ENCODE results near the gene GLS. TPM values are rescaled to one million over a fixed set of nuclear protein-coding genes. Genes with fewer than 3 reads are reported as not detected.
A peak's percentile ranks its signal among the peaks of the same experiment; 100 is the strongest.

GLS gene
- total and polyA plus RNA-seq, 2 of the 13 experiments (the other 11 are each of a cell fraction or from before 2014, with no cell fraction given) = 78.6 to 183 TPM

DNA sequence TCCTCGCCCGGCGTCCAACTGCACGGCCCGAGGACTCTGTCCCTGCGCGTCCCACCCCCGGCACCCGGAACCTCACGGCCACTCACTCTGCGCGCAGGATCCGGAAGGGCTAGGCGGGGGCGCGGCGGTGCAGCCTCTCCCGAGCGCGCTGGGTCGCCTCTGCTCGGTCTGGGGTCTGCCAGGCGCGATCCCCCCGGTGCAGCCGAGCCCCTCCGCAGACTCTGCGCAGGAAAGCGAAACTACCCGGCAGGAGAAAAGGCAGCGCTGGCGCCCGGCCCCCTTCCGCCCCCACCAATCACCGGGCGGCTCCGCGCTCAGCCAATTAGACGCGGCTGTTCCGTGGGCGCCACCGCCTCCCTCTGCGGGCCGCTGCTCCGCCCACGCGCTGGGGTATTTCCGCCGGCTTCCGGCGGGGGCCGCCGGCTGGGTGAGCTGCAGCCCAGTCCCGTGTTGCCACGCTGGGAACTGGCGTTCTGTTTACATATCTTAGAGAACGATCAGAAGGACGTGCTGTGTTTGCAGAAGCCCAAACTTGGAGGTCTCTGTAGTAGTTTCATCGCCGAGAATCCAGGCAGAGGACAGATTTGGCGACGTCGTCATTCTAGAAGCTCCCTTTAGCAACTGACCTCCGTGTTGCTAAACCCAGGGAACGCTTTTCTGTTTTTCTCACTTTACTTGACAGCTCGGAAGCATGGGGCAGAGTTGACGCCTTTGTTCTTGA is 133.5 kb downstream of the GLS start, which contains the start of gene STAT1 (continued):
- TF ChIP-seq ZNF235 (CRISPR knock-in tag; IDR thresholded peaks at IDR 0.05; ENCODE audit: borderline replicate concordance) (peak; percentile 81; the same call in 1 of the 2 replicates), HOXA5 (CRISPR knock-in tag; IDR thresholded peaks at IDR 0.05) (peak; percentile 94), ZSCAN31 (CRISPR knock-in tag; IDR thresholded peaks at IDR 0.05; ENCODE audit: low read depth) (no peak; the same call in none of the 2 replicates), SMYD3 (CRISPR knock-in tag; IDR thresholded peaks at IDR 0.05) (peak; percentile 82), PHF21A (CRISPR knock-in tag; IDR thresholded peaks at IDR 0.05) (peak; percentile 99), AKAP8 (CRISPR knock-in tag; IDR thresholded peaks at IDR 0.05) (peak; percentile 87; the same call in 1 of the 2 replicates), ATRX (CRISPR knock-in tag; IDR thresholded peaks at IDR 0.05; ENCODE audit: borderline replicate concordance) (peak; percentile 35; the same call in 1 of the 2 replicates), YY1 (IDR thresholded peaks at IDR 0.05; ENCODE audit: insufficient read depth, insufficient replicate concordance, low read depth, low read length) (peak; percentile 85), ZSCAN30 (CRISPR knock-in tag; IDR thresholded peaks at IDR 0.05) (0 out of 2 replicates have a peak, but pooled peaks have one; percentile 82), SALL1 (CRISPR knock-in tag; IDR thresholded peaks at IDR 0.05) (peak; percentile 96)
- TF ChIP-seq, protein P1, sequence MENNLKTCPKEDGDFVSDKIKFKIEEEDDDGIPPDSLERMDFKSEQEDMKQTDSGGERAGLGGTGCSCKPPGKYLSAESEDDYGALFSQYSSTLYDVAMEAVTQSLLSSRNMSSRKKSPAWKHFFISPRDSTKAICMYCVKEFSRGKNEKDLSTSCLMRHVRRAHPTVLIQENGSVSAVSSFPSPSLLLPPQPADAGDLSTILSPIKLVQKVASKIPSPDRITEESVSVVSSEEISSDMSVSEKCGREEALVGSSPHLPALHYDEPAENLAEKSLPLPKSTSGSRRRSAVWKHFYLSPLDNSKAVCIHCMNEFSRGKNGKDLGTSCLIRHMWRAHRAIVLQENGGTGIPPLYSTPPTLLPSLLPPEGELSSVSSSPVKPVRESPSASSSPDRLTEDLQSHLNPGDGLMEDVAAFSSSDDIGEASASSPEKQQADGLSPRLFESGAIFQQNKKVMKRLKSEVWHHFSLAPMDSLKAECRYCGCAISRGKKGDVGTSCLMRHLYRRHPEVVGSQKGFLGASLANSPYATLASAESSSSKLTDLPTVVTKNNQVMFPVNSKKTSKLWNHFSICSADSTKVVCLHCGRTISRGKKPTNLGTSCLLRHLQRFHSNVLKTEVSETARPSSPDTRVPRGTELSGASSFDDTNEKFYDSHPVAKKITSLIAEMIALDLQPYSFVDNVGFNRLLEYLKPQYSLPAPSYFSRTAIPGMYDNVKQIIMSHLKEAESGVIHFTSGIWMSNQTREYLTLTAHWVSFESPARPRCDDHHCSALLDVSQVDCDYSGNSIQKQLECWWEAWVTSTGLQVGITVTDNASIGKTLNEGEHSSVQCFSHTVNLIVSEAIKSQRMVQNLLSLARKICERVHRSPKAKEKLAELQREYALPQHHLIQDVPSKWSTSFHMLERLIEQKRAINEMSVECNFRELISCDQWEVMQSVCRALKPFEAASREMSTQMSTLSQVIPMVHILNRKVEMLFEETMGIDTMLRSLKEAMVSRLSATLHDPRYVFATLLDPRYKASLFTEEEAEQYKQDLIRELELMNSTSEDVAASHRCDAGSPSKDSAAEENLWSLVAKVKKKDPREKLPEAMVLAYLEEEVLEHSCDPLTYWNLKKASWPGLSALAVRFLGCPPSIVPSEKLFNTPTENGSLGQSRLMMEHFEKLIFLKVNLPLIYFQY (CRISPR knock-in tag; IDR thresholded peaks at IDR 0.05; ENCODE audit: borderline replicate concordance) = peak; percentile 87
- TF ChIP-seq, protein P2, sequence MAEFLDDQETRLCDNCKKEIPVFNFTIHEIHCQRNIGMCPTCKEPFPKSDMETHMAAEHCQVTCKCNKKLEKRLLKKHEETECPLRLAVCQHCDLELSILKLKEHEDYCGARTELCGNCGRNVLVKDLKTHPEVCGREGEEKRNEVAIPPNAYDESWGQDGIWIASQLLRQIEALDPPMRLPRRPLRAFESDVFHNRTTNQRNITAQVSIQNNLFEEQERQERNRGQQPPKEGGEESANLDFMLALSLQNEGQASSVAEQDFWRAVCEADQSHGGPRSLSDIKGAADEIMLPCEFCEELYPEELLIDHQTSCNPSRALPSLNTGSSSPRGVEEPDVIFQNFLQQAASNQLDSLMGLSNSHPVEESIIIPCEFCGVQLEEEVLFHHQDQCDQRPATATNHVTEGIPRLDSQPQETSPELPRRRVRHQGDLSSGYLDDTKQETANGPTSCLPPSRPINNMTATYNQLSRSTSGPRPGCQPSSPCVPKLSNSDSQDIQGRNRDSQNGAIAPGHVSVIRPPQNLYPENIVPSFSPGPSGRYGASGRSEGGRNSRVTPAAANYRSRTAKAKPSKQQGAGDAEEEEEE (CRISPR knock-in tag; IDR thresholded peaks at IDR 0.05; ENCODE audit: borderline replicate concordance) = no peak
- TF ChIP-seq, protein P3, sequence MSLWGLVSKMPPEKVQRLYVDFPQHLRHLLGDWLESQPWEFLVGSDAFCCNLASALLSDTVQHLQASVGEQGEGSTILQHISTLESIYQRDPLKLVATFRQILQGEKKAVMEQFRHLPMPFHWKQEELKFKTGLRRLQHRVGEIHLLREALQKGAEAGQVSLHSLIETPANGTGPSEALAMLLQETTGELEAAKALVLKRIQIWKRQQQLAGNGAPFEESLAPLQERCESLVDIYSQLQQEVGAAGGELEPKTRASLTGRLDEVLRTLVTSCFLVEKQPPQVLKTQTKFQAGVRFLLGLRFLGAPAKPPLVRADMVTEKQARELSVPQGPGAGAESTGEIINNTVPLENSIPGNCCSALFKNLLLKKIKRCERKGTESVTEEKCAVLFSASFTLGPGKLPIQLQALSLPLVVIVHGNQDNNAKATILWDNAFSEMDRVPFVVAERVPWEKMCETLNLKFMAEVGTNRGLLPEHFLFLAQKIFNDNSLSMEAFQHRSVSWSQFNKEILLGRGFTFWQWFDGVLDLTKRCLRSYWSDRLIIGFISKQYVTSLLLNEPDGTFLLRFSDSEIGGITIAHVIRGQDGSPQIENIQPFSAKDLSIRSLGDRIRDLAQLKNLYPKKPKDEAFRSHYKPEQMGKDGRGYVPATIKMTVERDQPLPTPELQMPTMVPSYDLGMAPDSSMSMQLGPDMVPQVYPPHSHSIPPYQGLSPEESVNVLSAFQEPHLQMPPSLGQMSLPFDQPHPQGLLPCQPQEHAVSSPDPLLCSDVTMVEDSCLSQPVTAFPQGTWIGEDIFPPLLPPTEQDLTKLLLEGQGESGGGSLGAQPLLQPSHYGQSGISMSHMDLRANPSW (CRISPR knock-in tag; IDR thresholded peaks at IDR 0.05; ENCODE audit: borderline replicate concordance) = peak; percentile 99
- TF ChIP-seq, protein P4, sequence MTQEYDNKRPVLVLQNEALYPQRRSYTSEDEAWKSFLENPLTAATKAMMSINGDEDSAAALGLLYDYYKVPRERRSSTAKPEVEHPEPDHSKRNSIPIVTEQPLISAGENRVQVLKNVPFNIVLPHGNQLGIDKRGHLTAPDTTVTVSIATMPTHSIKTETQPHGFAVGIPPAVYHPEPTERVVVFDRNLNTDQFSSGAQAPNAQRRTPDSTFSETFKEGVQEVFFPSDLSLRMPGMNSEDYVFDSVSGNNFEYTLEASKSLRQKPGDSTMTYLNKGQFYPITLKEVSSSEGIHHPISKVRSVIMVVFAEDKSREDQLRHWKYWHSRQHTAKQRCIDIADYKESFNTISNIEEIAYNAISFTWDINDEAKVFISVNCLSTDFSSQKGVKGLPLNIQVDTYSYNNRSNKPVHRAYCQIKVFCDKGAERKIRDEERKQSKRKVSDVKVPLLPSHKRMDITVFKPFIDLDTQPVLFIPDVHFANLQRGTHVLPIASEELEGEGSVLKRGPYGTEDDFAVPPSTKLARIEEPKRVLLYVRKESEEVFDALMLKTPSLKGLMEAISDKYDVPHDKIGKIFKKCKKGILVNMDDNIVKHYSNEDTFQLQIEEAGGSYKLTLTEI (CRISPR knock-in tag; conservative IDR thresholded peaks at IDR 0.05) = no peak
- TF ChIP-seq, protein P5, sequence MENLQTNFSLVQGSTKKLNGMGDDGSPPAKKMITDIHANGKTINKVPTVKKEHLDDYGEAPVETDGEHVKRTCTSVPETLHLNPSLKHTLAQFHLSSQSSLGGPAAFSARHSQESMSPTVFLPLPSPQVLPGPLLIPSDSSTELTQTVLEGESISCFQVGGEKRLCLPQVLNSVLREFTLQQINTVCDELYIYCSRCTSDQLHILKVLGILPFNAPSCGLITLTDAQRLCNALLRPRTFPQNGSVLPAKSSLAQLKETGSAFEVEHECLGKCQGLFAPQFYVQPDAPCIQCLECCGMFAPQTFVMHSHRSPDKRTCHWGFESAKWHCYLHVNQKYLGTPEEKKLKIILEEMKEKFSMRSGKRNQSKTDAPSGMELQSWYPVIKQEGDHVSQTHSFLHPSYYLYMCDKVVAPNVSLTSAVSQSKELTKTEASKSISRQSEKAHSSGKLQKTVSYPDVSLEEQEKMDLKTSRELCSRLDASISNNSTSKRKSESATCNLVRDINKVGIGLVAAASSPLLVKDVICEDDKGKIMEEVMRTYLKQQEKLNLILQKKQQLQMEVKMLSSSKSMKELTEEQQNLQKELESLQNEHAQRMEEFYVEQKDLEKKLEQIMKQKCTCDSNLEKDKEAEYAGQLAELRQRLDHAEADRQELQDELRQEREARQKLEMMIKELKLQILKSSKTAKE (CRISPR knock-in tag; IDR thresholded peaks at IDR 0.05; ENCODE audit: borderline replicate concordance) = no peak; the same call in none of the 2 replicates

All from HepG2 (cell line).